Measurements from ENCODE around the gene SDS. TPM values are rescaled to one million over a fixed set of nuclear protein-coding genes. Genes with fewer than 3 reads are reported as not detected.

The SDS gene
- total and polyA plus RNA-seq, 2 of the 13 experiments (the other 11 are each of a cell fraction or from before 2014, with no cell fraction given), result not detected

DNA sequence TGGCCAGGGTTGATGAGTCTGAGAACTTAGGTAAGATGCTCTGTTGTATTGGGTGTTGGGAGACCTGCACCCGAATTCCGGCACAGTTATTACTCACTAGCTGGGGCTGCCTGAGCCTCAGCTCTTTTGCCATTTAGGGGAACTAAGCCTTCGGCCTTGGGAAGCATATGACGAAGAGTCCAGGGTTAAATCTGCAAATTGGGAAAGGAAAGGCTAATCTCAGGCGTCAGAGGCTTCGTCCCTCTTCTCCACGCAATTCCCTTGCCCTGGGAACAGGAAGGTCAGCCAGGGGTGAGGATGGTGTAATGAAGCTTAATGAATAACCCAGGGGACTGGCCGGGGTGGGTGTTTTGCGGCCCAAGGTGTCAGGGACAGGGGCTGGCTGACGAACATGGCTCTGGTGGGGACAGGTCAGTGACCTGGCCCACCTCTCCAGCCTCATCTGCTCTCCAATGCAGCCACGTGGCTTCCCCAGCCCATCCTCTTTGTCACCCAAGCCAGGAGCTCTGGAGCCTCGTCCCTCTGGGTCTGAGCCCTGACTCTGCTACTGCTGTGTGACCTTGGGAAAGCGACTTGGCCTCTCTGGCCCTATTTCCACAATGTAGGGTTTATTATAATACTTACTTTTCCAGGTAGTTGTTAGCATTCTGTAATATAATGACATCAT, 14.7 kb upstream of the SDS start (continued):
- peak; percentile 86 for TF ChIP-seq RXRB (CRISPR knock-in tag; IDR thresholded peaks at IDR 0.05; ENCODE audit: borderline replicate concordance)
- TF ChIP-seq, protein P1, sequence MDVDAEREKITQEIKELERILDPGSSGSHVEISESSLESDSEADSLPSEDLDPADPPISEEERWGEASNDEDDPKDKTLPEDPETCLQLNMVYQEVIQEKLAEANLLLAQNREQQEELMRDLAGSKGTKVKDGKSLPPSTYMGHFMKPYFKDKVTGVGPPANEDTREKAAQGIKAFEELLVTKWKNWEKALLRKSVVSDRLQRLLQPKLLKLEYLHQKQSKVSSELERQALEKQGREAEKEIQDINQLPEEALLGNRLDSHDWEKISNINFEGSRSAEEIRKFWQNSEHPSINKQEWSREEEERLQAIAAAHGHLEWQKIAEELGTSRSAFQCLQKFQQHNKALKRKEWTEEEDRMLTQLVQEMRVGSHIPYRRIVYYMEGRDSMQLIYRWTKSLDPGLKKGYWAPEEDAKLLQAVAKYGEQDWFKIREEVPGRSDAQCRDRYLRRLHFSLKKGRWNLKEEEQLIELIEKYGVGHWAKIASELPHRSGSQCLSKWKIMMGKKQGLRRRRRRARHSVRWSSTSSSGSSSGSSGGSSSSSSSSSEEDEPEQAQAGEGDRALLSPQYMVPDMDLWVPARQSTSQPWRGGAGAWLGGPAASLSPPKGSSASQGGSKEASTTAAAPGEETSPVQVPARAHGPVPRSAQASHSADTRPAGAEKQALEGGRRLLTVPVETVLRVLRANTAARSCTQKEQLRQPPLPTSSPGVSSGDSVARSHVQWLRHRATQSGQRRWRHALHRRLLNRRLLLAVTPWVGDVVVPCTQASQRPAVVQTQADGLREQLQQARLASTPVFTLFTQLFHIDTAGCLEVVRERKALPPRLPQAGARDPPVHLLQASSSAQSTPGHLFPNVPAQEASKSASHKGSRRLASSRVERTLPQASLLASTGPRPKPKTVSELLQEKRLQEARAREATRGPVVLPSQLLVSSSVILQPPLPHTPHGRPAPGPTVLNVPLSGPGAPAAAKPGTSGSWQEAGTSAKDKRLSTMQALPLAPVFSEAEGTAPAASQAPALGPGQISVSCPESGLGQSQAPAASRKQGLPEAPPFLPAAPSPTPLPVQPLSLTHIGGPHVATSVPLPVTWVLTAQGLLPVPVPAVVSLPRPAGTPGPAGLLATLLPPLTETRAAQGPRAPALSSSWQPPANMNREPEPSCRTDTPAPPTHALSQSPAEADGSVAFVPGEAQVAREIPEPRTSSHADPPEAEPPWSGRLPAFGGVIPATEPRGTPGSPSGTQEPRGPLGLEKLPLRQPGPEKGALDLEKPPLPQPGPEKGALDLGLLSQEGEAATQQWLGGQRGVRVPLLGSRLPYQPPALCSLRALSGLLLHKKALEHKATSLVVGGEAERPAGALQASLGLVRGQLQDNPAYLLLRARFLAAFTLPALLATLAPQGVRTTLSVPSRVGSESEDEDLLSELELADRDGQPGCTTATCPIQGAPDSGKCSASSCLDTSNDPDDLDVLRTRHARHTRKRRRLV (CRISPR knock-in tag; IDR thresholded peaks at IDR 0.05), result no peak
- peak; percentile 49; the same call in 1 of the 2 replicates for TF ChIP-seq ARNTL (CRISPR knock-in tag; IDR thresholded peaks at IDR 0.05)
- no peak for TF ChIP-seq ZNF10 (CRISPR knock-in tag; IDR thresholded peaks at IDR 0.05; ENCODE audit: borderline replicate concordance, low read depth)
- TF ChIP-seq, protein P2, sequence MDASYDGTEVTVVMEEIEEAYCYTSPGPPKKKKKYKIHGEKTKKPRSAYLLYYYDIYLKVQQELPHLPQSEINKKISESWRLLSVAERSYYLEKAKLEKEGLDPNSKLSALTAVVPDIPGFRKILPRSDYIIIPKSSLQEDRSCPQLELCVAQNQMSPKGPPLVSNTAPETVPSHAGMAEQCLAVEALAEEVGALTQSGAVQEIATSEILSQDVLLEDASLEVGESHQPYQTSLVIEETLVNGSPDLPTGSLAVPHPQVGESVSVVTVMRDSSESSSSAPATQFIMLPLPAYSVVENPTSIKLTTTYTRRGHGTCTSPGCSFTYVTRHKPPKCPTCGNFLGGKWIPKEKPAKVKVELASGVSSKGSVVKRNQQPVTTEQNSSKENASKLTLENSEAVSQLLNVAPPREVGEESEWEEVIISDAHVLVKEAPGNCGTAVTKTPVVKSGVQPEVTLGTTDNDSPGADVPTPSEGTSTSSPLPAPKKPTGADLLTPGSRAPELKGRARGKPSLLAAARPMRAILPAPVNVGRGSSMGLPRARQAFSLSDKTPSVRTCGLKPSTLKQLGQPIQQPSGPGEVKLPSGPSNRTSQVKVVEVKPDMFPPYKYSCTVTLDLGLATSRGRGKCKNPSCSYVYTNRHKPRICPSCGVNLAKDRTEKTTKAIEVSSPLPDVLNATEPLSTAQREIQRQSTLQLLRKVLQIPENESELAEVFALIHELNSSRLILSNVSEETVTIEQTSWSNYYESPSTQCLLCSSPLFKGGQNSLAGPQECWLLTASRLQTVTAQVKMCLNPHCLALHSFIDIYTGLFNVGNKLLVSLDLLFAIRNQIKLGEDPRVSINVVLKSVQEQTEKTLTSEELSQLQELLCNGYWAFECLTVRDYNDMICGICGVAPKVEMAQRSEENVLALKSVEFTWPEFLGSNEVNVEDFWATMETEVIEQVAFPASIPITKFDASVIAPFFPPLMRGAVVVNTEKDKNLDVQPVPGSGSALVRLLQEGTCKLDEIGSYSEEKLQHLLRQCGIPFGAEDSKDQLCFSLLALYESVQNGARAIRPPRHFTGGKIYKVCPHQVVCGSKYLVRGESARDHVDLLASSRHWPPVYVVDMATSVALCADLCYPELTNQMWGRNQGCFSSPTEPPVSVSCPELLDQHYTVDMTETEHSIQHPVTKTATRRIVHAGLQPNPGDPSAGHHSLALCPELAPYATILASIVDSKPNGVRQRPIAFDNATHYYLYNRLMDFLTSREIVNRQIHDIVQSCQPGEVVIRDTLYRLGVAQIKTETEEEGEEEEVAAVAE (CRISPR knock-in tag; IDR thresholded peaks at IDR 0.05; ENCODE audit: borderline replicate concordance), result no peak
- TF ChIP-seq, protein P3, sequence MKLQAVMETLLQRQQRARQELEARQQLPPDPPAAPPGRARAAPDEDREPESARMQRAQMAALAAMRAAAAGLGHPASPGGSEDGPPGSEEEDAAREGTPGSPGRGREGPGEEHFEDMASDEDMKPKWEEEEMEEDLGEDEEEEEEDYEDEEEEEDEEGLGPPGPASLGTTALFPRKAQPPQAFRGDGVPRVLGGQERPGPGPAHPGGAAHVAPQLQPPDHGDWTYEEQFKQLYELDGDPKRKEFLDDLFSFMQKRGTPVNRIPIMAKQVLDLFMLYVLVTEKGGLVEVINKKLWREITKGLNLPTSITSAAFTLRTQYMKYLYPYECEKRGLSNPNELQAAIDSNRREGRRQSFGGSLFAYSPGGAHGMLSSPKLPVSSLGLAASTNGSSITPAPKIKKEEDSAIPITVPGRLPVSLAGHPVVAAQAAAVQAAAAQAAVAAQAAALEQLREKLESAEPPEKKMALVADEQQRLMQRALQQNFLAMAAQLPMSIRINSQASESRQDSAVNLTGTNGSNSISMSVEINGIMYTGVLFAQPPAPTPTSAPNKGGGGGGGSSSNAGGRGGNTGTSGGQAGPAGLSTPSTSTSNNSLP (IDR thresholded peaks at IDR 0.05; ENCODE audit: low read depth, low read length), result 0 out of 2 replicates have a peak, but pooled peaks have one; percentile 37
- peak; percentile 32; the same call in 1 of the 2 replicates for TF ChIP-seq FOXC1 (CRISPR knock-in tag; IDR thresholded peaks at IDR 0.05; ENCODE audit: borderline replicate concordance)
- TF ChIP-seq ZNF615 (CRISPR knock-in tag; IDR thresholded peaks at IDR 0.05; ENCODE audit: borderline replicate concordance), result no peak
- TF ChIP-seq, protein P4, sequence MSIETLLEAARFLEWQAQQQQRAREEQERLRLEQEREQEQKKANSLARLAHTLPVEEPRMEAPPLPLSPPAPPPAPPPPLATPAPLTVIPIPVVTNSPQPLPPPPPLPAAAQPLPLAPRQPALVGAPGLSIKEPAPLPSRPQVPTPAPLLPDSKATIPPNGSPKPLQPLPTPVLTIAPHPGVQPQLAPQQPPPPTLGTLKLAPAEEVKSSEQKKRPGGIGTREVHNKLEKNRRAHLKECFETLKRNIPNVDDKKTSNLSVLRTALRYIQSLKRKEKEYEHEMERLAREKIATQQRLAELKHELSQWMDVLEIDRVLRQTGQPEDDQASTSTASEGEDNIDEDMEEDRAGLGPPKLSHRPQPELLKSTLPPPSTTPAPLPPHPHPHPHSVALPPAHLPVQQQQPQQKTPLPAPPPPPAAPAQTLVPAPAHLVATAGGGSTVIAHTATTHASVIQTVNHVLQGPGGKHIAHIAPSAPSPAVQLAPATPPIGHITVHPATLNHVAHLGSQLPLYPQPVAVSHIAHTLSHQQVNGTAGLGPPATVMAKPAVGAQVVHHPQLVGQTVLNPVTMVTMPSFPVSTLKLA (IDR thresholded peaks at IDR 0.05), result no peak
- TF ChIP-seq THAP11 (CRISPR knock-in tag; IDR thresholded peaks at IDR 0.05), result 0 out of 2 replicates have a peak, but pooled peaks have one; percentile 29
- TF ChIP-seq SPEN (CRISPR knock-in tag; IDR thresholded peaks at IDR 0.05; ENCODE audit: low read depth), result peak; percentile 32; the same call in 1 of the 2 replicates
- TF ChIP-seq CBFB (CRISPR knock-in tag; IDR thresholded peaks at IDR 0.05), result no peak
- peak; percentile 25; the same call in 1 of the 2 replicates for TF ChIP-seq ZNF230 (CRISPR knock-in tag; IDR thresholded peaks at IDR 0.05)
- TF ChIP-seq SAP130 (CRISPR knock-in tag; IDR thresholded peaks at IDR 0.05; ENCODE audit: low read depth), result peak; percentile 54
- TF ChIP-seq ZNF350 (CRISPR knock-in tag; IDR thresholded peaks at IDR 0.05; ENCODE audit: borderline replicate concordance, low read depth), result peak; percentile 21; the same call in 1 of the 2 replicates
